ENCODE measurements around the gene MS4A6E.
"Not testable (repeated sequence)": the region's sequence is repeated elsewhere in the genome, so short reads cannot be mapped to it uniquely, and the experiment has no call there.

MS4A6E gene

GRCh38 chr11:60345489-60345888, 18.4 kb downstream of the MS4A6E start:
- Histone ChIP-seq H3K4me1 (ENCODE audit: insufficient read depth, low read length) (no peaks in the 10 kb centered on the region), H3K9me3 (ENCODE audit: low read length) (no peaks in the 10 kb centered on the region), H3K36me3 (ENCODE audit: insufficient read depth, low read length) (no peaks in the 10 kb centered on the region), H3K4me3 (ENCODE audit: low read length) (no peak overlapping the region), H2AFZ (ENCODE audit: low read depth, low read length) (no peak overlapping the region), H3K27me3 (ENCODE audit: insufficient read depth, low read length) (peaks cover 3% of the 10 kb centered on the region)

- Histone ChIP-seq H2AFZ (ENCODE audit: low read depth, low read length) (no peak overlapping the region), H3K4me1 (ENCODE audit: insufficient read depth, low read length) (no peaks in the 10 kb centered on the region), H3K9me3 (ENCODE audit: low read length) (no peaks in the 10 kb centered on the region), H3K27me3 (ENCODE audit: insufficient read depth, low read length) (peaks cover 3% of the 10 kb centered on the region), H3K4me3 (ENCODE audit: low read length) (no peak overlapping the region), H3K36me3 (ENCODE audit: insufficient read depth, low read length) (no peaks in the 10 kb centered on the region)
Measured at GRCh38 chr11:60347084-60347797, 20.2 kb downstream of the MS4A6E start.

- H3K27me3 ChIP-seq (ENCODE audit: insufficient read depth, low read length): peaks cover 3% of the 10 kb centered on the region
- H2AFZ ChIP-seq (ENCODE audit: low read depth, low read length): no peak overlapping the region
- H3K4me1 ChIP-seq (ENCODE audit: insufficient read depth, low read length): no peaks in the 10 kb centered on the region
- no peaks in the 10 kb centered on the region for H3K36me3 ChIP-seq (ENCODE audit: insufficient read depth, low read length)
- no peaks in the 10 kb centered on the region for H3K9me3 ChIP-seq (ENCODE audit: low read length)
- no peak overlapping the region for H3K4me3 ChIP-seq (ENCODE audit: low read length)
Measured at GRCh38 chr11:60348116-60348515, 21.1 kb downstream of the MS4A6E start.

GRCh38 chr11:60349990-60350389, 22.9 kb downstream of the MS4A6E start:
- H3K4me1 ChIP-seq (ENCODE audit: insufficient read depth, low read length): no peaks in the 10 kb centered on the region
- H3K4me3 ChIP-seq (ENCODE audit: low read length): no peak overlapping the region
- no peak overlapping the region for H2AFZ ChIP-seq (ENCODE audit: low read depth, low read length)
- no peaks in the 10 kb centered on the region for H3K9me3 ChIP-seq (ENCODE audit: low read length)
- peaks cover 3% of the 10 kb centered on the region for H3K27me3 ChIP-seq (ENCODE audit: insufficient read depth, low read length)
- H3K36me3 ChIP-seq (ENCODE audit: insufficient read depth, low read length): no peaks in the 10 kb centered on the region

GRCh38 chr11:60357771-60358170, 30.7 kb downstream of the MS4A6E start:
- no peaks in the 10 kb centered on the region for H3K4me1 ChIP-seq (ENCODE audit: insufficient read depth, low read length)
- no peak overlapping the region for H2AFZ ChIP-seq (ENCODE audit: low read depth, low read length)
- H3K36me3 ChIP-seq (ENCODE audit: insufficient read depth, low read length): no peaks in the 10 kb centered on the region
- no peaks in the 10 kb centered on the region for H3K27me3 ChIP-seq (ENCODE audit: insufficient read depth, low read length)
- H3K9me3 ChIP-seq (ENCODE audit: low read length): peaks cover 3% of the 10 kb centered on the region
- no peak overlapping the region for H3K4me3 ChIP-seq (ENCODE audit: low read length)

GRCh38 chr11:60360621-60361020, 33.6 kb downstream of the MS4A6E start:
- no peaks in the 10 kb centered on the region for H3K27me3 ChIP-seq (ENCODE audit: insufficient read depth, low read length)
- H3K4me3 ChIP-seq (ENCODE audit: low read length): no peak overlapping the region
- H3K4me1 ChIP-seq (ENCODE audit: insufficient read depth, low read length): no peaks in the 10 kb centered on the region

GRCh38 chr11:60362241-60362640, 35.2 kb downstream of the MS4A6E start:
- no peaks in the 10 kb centered on the region for H3K4me1 ChIP-seq (ENCODE audit: insufficient read depth, low read length)
- H3K36me3 ChIP-seq (ENCODE audit: insufficient read depth, low read length): no peaks in the 10 kb centered on the region
- H3K27me3 ChIP-seq (ENCODE audit: insufficient read depth, low read length): no peaks in the 10 kb centered on the region
- peaks cover 3% of the 10 kb centered on the region for H3K9me3 ChIP-seq (ENCODE audit: low read length)
- no peak overlapping the region for H3K4me3 ChIP-seq (ENCODE audit: low read length)
- no peak overlapping the region for H2AFZ ChIP-seq (ENCODE audit: low read depth, low read length)

More at GRCh38 chr11:60360621-60361020, 33.6 kb downstream of the MS4A6E start:
- Histone ChIP-seq H3K9me3 (ENCODE audit: low read length) (peaks cover 3% of the 10 kb centered on the region), H3K36me3 (ENCODE audit: insufficient read depth, low read length) (no peaks in the 10 kb centered on the region), H2AFZ (ENCODE audit: low read depth, low read length) (no peak overlapping the region)

GRCh38 chr11:60363542-60364470, 36.8 kb downstream of the MS4A6E start:
- peaks cover 3% of the 10 kb centered on the region for H3K9me3 ChIP-seq (ENCODE audit: low read length)
- no peaks in the 10 kb centered on the region for H3K27me3 ChIP-seq (ENCODE audit: insufficient read depth, low read length)
- H3K36me3 ChIP-seq (ENCODE audit: insufficient read depth, low read length): no peaks in the 10 kb centered on the region
- no peak overlapping the region for H3K4me3 ChIP-seq (ENCODE audit: low read length)
- no peaks in the 10 kb centered on the region for H3K4me1 ChIP-seq (ENCODE audit: insufficient read depth, low read length)
- no peak overlapping the region for H2AFZ ChIP-seq (ENCODE audit: low read depth, low read length)

GRCh38 chr11:60366262-60366904, 39.3 kb downstream of the MS4A6E start:
- H3K9me3 ChIP-seq (ENCODE audit: low read length); H3K4me1 ChIP-seq (ENCODE audit: insufficient read depth, low read length); H3K4me3 ChIP-seq (ENCODE audit: low read length); H3K27me3 ChIP-seq (ENCODE audit: insufficient read depth, low read length); H3K36me3 ChIP-seq (ENCODE audit: insufficient read depth, low read length); H2AFZ ChIP-seq (ENCODE audit: low read depth, low read length): not testable (repeated sequence)

GRCh38 chr11:60367009-60367408, 40.0 kb downstream of the MS4A6E start:
- no peak overlapping the region for H2AFZ ChIP-seq (ENCODE audit: low read depth, low read length)
- no peaks in the 10 kb centered on the region for H3K27me3 ChIP-seq (ENCODE audit: insufficient read depth, low read length)
- no peaks in the 10 kb centered on the region for H3K36me3 ChIP-seq (ENCODE audit: insufficient read depth, low read length)
- H3K4me1 ChIP-seq (ENCODE audit: insufficient read depth, low read length): no peaks in the 10 kb centered on the region
- H3K9me3 ChIP-seq (ENCODE audit: low read length): no peaks in the 10 kb centered on the region
- no peak overlapping the region for H3K4me3 ChIP-seq (ENCODE audit: low read length)

- Histone ChIP-seq H2AFZ (ENCODE audit: low read depth, low read length) (no peak overlapping the region), H3K4me3 (ENCODE audit: low read length) (no peak overlapping the region), H3K27me3 (ENCODE audit: insufficient read depth, low read length) (no peaks in the 10 kb centered on the region), H3K36me3 (ENCODE audit: insufficient read depth, low read length) (no peaks in the 10 kb centered on the region), H3K4me1 (ENCODE audit: insufficient read depth, low read length) (no peaks in the 10 kb centered on the region), H3K9me3 (ENCODE audit: low read length) (no peaks in the 10 kb centered on the region)
Measured at GRCh38 chr11:60367896-60368295, 40.8 kb downstream of the MS4A6E start.

GRCh38 chr11:60370252-60370810, 43.3 kb downstream of the MS4A6E start:
- Histone ChIP-seq H3K27me3 (ENCODE audit: insufficient read depth, low read length) (no peaks in the 10 kb centered on the region), H3K36me3 (ENCODE audit: insufficient read depth, low read length) (no peaks in the 10 kb centered on the region), H2AFZ (ENCODE audit: low read depth, low read length) (no peak overlapping the region), H3K9me3 (ENCODE audit: low read length) (no peaks in the 10 kb centered on the region), H3K4me3 (ENCODE audit: low read length) (no peak overlapping the region), H3K4me1 (ENCODE audit: insufficient read depth, low read length) (no peaks in the 10 kb centered on the region)

GRCh38 chr11:60370811-60371298, 43.8 kb downstream of the MS4A6E start:
- H3K4me1 ChIP-seq (ENCODE audit: insufficient read depth, low read length): no peaks in the 10 kb centered on the region
- no peak overlapping the region for H3K4me3 ChIP-seq (ENCODE audit: low read length)

More at GRCh38 chr11:60370811-60371298, 43.8 kb downstream of the MS4A6E start:
- Histone ChIP-seq H3K36me3 (ENCODE audit: insufficient read depth, low read length) (no peaks in the 10 kb centered on the region), H2AFZ (ENCODE audit: low read depth, low read length) (no peak overlapping the region), H3K27me3 (ENCODE audit: insufficient read depth, low read length) (no peaks in the 10 kb centered on the region), H3K9me3 (ENCODE audit: low read length) (no peaks in the 10 kb centered on the region)
